EH (cell line): Measurements from ENCODE around the gene BAZ2B.
"Not testable (repeated sequence)": the region's sequence is repeated elsewhere in the genome, so short reads cannot be mapped to it uniquely, and the experiment has no call there.

Experiments used
- DNase-seq: peaks from one replicate; pipeline ENCODE4 v3.0.0-alpha.2; 2015; ENCODE audit warnings: low read depth

The BAZ2B gene

DNA sequence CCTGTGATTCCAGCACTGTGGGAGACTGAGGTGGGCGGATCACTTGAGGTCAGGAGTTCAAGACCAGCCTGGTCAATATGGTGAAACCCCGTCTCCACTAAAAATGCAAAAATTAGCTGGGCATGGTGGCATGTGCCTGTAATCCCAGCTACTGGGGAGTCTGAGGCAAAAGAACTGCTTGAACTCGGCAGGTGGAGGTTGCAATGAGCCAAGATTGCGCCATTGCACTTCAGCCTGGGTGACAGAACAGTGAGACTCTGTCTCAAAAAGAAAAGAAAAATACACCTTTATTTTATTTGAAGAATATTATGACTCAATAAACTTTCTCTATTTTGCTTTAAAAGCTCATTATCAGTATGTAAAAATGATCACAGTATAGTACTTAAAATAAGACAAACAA, 81.1 kb downstream of the BAZ2B start:
- not testable (repeated sequence) for DNase-seq

DNA sequence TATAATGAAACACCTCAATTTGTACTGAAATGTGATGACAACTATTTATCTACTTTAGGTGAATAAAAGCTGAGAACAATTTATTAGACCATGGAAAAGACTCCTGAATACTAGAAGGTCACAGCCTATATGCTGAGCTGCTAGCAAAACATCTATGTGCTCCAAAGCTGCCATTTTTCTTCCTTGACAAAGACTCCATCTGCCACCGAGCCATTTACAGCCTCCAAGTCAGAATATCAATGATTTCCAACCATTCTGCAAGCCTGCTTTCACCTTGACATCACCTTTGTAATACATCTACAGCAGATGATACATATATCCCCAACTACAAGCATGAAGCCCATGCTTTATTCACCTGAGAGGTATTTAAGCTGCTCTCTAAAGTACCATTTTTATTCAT, 84.9 kb downstream of the BAZ2B start:
- DNase-seq: no peak

DNA sequence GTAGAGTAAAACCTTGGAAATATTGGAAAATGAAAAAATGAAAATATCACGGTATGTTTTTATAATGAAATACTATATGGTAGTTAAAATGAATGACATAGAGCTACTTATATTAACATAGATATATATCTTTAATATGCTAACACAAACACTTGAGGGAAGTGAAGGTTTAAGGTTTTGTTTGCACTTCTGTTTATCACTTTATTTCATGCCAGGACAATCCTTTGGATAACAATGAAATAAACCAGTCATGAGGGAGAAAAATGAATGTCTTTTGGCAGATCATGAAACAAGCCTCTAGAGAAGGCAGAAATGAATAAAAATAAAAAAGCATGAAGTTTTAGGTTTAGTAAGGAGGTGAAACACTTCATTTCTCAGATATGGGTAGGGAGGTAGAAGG, 89.9 kb downstream of the BAZ2B start:
- no peak for DNase-seq

DNA sequence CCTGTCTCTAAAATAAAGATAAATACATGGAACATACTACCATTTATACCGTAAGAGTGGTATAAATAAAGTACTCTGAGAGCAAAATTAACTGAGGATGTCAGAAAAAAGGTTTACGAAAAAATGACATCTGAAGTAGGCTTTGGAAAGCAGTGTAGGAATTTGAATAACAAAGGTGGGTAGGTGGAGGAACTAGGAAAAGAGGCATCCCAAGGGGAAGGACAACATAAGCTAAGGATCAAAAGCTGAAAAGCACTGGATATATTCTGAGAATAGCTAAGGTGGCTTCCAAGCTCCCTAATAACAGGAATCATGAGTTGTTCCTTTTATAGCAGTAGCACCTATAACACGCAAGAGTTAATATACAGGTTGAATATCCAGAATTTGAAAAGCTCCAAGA, 91.3 kb downstream of the BAZ2B start:
- DNase-seq: no peak

DNA sequence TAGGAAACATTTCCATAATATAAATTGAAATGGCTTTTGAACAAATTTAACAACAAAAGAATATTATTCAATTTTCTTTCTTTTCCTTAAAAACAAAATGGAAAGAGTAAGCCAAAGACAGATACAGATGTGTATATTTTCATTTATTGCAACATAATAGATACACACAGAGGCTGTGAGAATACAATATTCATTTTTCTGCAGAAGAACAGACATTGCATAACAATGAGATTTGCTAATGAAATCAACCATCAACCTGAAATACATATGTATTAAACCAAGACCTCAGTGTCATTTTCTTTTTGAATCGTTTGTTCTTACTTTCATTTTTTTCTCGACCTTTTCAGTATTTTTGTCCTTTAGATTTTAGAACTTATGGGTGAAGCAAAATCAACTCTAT, 95.1 kb downstream of the BAZ2B start:
- DNase-seq: no peak

DNA sequence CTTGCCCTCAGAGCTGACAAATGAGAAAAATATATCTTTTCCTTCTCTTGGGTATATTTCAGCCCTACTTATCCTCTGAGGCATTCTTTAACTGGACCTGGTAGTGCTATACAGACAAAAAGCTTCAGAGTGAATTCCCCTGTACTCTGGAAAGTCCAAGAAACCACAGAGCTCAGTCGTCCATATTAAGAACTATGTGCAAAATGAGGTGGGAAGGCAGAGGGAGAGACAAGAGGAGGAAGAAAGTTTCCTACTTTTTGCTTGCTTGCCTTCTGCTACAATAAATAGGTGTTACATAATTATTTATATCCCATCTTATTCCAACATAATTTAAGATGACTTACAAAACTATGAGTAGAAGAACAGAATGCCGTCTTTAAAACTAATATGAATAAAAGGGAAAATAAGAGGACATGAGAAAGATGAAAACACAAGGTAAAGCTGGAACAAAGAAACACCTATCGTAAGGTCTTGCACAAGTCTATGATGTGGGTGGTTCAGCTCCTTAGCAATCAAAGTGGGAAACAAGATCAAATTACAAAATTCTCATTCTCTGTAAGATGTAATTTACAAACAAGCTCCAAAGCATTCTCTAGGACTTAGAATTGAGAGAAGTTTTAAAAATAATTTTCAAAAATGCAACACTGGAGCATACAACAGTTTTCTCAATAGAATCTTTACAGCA, 97.9 kb downstream of the BAZ2B start:
- no peak for DNase-seq

DNA sequence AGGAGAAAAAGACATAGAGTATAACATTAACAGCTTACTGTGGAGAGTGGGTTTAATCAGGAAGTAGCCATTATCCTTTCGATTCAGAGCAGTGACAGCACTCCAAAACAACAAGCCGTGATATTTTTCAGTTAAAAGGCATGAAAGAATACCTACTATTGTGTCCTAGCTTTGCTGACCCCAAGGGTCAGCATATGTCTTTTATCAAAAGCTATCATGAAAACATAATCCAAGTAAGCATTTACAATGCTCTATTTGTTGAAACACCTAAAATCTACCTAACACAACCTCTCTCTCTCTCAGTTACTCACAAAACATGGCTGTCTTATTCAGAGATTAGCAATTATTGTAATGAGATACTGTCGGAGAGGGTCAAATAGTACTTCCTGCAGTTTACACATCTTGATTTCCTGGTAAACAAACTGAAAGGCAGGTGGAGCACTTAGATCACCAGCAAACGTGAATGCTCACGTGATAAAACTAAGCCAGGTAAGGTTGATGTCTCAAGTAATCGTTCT, 100.0 kb downstream of the BAZ2B start:
- DNase-seq: peak; percentile 43

DNA sequence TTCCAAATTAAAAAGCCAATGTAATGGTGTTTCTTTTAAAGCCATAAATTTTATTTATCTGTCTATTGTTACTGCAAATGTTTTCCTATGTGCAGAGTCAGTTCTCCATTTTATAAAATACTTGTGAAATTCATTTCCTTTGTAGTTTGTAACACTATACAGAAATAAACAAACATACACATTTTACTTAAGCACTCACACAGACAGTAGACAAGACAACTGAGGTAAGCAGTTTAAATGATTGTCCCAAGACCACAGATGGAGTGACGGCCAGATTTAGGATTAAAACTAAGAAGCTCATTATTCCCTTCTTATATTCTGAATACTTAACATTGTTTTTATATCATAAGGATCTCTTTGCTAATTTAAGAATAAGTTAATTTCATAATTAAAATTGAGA, 100.9 kb downstream of the BAZ2B start:
- no peak for DNase-seq

DNA sequence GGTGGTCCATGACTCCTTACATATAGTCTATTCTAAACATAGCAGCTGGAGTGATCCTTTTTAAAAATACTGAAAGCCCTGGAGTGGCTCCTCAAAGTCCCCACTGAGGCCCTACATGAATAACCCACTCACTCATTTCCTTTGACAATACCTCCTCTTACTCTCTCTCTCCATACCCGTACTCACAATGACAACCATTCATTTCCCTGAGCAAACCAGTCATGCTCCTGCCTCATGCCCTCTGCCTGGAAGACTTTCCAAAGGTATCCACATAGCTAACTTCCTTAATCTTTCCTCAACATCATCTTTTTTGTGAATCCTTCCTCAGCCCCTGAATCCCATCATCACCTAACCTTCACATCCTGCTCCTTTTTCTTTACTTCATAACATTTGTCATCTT, 102.6 kb downstream of the BAZ2B start:
- DNase-seq: no peak

DNA sequence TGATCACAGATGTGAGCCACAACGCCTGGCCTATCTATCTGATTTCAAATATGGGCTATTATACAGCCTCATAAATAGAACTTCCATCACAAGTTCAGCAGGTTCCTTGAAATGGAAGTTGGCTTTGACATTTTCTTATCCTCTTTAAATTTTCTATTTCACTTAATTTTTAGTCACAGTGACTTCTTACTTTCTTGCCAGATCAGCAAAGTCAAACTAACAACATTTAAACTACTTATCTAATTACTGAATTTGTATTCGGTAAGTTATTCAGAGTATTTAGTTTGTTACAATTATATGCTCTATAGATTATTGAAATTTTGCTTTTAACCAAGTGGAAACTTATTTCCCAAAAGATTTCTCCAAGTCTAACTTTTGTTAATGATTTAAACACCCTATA, 108.2 kb downstream of the BAZ2B start:
- DNase-seq: no peak

DNA sequence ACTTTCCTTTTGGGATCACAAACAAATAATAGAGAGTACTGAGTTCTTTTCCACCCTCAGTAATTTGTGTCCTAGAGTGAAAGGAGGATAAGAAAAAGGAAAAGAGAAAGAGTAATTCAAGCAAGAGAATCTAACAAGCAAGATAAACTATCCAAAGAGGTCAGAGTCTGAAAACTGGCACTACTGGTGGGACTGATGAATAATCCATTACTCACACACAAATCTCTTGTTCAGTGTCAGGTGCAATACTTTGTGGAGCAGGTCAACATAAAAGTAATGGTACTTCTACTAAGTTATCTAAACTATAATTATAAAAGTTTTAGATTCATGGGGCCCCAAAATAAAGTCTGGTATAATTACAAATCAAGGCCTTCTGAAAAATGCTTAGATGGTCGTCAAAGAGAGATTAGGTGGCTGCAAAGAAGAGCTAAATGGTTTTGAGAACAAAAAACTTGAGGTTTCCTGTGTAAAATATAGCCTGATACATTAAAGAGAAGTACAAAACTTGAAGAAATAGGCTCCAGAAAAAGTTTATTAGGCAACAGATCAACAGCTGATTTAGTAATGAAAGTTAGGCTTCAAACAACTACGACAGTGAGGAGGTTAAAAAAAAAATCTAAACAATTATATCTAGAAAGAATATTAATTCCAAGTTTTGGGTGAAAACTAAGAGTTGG, 109.4 kb downstream of the BAZ2B start:
- DNase-seq: peak; percentile 7

DNA sequence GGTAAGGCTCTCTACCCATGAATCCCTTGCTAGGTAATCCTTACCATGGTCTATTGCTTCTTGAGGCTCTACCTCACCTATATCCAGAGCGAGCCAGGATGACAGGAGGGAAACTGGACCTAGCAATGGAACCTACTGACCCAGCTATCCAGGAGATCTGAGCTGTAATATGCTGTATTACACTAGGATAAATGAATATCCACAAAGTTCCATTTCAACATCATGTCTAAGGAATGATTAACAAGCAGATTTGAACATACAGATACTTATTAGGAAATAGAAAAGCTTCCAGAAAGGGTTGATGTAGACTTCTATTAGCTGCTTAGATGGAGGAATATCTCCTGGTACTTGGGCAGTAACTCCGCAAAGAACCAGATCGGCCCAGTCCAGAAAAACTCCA, 110.1 kb downstream of the BAZ2B start:
- DNase-seq: no peak

DNA sequence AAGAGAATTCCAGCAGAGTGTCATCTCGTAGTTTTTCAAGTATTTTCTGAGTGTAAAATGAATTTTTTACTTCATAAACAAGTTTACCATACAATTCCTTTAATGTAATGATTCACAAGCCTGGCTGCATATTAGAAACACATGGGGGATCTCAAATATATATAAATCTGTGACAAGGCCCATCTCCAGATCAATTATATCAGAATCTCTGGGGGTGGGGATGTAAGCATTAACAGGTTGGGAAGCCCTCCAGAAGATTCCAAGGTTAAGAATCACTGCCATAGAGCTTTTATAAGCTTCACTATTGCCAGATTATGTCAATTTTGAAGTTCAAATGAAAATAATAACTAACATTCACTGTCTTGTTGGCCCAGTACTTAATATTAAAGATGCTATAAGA, 111.2 kb downstream of the BAZ2B start:
- DNase-seq: no peak

DNA sequence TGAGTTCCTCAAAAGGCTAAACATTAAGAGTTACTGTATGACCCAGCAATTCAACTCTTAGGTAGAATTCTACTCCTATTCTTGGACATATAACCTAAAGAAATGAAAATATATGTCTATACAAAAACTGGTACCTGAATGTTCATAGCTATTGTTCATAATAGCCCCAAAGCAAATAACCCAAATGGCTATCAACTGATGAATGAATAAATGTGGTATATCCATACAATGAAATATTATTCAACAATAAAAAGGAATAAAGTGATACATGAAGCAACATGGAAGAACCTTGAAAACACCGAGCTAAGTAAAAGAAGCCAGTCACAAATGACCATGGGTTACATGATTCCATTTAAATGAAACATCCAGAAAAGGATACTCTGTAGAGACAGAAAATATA, 114.6 kb downstream of the BAZ2B start:
- no peak for DNase-seq

DNA sequence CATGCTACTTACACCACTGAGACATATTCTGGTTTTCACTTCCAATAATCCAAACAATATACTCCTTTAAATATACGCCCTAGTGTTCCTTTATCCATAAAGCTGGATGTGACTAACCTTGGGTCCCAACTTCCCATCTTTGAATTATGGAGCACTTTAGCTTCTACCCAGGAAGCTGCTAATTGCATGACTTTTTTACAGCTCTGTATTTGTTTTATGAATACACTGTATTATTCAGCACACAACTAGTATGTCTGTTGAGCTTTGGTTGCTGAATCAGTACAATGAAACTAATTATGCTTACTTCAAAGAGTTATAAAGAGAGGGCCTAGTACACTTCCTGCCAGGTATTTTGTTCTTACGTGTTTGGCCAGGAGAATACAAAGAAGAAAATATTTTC, 118.5 kb downstream of the BAZ2B start:
- peak; percentile 16 for DNase-seq

DNA sequence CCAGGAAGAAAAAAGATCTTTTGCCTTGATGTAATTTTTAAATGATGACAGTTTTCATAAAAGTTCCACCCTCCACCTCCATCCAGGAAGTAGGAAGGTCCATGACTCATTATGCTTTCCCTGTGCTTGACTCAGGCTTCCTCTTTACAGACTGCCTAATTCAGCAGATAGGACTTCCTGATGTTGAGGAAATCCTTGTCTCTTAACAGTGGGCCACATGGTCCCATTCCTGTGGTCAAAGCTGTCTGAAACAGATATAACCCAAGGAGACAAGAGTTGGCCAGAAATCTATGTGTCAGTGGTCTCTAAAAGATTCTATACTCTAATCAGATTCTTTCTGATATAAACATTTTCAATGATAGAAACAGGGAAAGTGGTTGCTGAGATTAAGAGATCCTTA, 119.1 kb downstream of the BAZ2B start:
- peak; percentile 93 for DNase-seq

DNA sequence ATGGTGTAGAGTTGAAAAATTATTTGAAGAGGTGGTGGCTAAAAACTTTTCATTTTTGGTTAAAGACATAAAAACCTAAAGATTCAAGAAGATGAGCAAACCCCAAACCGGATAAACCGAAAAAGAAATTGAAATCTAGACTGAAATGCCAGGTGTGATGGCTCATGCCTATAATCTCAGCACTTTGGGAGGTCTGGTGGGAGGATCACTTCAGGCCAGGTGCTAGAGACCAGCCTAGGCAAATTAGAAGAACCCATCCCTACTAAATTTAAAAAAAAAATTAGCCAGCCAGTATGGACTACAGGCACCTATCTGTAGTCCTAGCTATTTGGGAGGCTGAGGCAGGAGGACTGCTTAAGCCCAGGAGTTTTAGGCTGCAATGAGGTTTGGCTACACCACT, 126.9 kb downstream of the BAZ2B start:
- no peak for DNase-seq

DNA sequence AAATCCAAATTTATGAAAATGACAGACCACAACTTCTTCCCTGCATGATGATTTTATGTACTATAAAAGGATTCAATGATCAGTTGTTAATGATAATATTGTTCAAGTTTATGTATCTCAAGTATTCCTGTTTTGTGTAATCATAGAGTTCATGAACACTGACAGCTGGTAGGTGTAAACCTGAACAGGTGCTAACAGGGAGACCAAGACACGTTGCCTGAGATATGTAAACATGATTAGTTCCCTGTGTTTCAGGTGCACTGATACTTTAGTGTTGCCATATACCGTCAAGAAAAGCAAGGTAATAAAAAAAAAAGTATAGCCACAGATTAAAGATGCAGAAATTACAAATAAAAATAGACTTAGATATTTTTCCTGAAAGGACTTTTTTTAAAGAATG, 131.8 kb downstream of the BAZ2B start:
- no peak for DNase-seq

DNA sequence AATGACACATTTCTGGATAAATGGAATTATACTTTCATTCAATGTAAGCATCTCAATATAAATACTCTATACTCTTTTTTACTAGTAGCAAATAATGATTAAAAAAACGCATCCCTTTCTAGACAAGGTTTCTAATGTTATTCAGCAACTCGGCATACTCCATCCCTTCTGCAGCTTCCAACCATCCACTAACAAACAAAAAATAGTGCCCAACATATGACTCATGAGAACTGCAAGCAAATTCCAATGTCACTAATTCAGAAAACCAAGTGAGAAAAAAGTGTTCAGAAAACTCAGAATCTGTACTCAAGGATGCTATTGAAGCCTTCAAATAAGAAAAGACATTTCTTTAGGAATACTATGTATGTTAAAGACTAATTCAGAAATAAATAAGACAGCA, 140.0 kb downstream of the BAZ2B start:
- DNase-seq: peak; percentile 31

DNA sequence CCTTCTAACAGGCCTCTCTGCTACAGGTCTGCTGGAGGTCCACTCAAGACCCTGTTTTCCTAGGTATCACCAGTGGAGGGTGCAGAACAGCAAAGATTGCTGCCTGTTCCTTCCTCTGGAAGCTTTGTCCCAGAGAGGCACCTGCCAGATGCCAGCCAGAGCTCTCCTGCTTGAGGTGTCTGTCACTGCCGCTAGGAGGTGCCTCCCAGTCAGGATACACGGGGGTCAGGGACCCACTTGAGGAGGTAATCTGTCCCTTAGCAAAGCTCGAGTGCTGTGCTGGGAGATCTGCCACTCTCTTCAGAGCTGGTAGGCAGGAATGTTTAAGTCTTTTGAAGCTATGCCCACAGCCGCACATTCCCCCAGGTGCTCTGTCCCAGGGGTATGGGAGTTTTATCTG, 140.6 kb downstream of the BAZ2B start:
- DNase-seq: no peak

DNA sequence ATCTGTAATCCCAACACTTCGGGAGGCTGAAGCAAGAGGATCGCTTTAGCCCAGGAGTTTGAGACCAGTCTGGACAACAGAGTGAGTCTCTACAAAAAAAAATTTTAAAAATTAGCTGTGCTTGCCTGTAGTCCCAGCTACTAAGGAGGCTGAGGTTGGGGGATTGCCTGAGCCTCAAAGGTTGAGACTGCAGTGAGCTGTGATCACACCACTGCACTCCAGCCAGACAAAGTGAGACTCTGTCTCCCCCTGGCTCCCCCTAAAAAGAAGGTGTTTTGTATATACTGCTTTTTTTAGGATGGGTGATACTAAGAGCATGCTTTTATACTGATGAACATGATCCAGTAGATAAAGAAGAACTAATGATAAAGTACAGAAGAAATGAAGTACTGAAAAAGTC, 145.0 kb downstream of the BAZ2B start:
- no peak for DNase-seq

DNA sequence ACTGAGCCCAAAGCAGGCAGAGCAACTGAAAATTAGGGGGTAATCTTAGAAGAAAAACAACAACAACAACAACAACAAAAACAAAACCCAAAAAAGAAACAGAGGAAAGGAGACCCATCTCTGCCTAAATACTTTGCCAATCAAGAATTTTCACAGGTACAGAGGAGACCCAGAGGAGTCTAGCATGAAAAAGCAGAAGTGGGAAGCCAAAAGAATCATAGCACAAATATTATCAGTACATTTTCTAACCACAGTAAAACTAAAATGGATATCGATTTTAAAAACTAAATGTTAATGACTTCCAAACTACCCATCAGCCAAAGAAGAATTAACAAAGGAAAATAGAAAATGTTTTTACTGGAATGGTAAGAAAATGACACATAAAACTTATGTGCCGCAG, 148.1 kb downstream of the BAZ2B start:
- DNase-seq: no peak

DNA sequence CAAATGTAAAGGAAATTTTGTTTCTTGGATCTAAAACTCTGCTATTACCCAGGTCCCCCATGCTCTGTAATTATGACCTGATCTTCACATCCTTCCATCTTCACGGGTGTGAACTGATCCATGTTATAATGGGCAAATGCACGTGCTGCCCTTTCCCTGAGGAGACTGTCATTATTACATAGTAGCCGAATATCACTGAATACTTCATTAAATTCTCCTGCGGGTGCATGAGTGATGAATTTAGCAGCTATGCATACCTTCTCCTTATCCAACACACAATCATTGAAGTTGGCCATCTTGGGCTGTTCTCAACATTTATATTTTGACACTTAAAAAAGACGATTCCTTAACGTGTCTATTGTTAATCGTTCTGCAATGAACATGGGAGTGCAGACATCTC, 153.4 kb downstream of the BAZ2B start:
- no peak for DNase-seq

DNA sequence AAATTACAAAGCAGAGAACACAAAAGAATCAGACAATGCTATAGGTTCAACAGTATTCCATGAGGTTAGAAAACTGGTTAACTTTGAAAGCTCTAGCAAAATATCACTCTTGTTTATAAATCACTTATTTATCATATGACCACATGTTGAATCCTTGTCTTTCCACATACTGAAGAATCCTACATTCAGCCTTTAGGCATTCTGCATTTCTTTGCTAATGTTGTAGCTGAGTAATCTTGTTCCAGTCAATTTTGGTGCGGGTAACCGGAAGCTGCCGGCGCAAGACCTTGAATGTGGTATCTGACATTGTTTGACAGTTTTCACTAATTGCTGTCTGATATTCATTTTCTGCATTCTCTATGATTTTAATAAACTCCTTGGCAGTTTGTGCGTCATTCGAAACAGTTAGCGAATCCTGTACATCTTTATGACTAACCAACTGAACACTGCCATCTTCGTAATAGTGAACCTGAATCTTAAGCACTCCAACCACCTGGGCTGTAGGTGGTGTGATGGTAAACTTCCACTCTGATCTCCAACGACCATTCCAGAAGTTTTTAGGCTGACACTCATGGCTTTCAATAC, 154.1 kb downstream of the BAZ2B start:
- DNase-seq: no peak
